Thyroid gland (tissue), 4 donors: ENCODE results near the gene LAMP1.

ENCODE experiments used
- POLR2A ChIP-seq, 2 donors: fragments of 450-650 bp; IDR thresholded peaks; one replicate each; pipeline ENCODE4 v1.6.1; 2017; ENCODE audit warnings: antibody characterized with exemption in 2 of 2, mild to moderate bottlenecking in 2 of 2, moderate library complexity in 1 of 2
- TF ChIP-seq, protein P1 (sequence below), 6 experiments: fragments of 200-600 bp in 3 of 6; fragments of 450-650 bp in 3 of 6; sonication (generic) in 3 of 6; IDR thresholded peaks; one replicate each; pipeline ENCODE4 v1.5.1; 2016 to 2019; ENCODE audit warnings: antibody characterized with exemption in 6 of 6, mild to moderate bottlenecking in 2 of 6, inconsistent platforms in 1 of 6, moderate library complexity in 1 of 6

DNA sequence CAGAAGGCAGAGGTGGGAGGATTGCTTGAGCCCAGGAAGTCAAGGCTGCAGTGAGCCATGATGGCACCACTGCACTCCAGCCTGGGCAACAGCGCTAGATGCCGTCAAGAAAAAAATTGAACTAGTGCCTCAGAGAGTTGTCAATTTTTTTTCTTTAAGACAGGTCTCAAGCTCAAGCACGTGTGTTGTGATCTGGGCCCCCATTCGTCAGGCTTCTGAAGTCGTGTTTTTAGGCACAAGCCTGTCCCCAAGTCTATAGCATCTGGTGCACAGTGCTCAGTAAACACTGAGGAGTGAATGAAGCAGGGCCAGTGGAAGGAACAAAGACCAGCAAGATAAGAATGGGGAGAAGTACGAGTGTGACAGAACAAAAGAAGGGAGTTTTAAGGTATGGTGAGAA lies 23.7 kb upstream of the LAMP1 start:
- TF ChIP-seq, protein P1, sequence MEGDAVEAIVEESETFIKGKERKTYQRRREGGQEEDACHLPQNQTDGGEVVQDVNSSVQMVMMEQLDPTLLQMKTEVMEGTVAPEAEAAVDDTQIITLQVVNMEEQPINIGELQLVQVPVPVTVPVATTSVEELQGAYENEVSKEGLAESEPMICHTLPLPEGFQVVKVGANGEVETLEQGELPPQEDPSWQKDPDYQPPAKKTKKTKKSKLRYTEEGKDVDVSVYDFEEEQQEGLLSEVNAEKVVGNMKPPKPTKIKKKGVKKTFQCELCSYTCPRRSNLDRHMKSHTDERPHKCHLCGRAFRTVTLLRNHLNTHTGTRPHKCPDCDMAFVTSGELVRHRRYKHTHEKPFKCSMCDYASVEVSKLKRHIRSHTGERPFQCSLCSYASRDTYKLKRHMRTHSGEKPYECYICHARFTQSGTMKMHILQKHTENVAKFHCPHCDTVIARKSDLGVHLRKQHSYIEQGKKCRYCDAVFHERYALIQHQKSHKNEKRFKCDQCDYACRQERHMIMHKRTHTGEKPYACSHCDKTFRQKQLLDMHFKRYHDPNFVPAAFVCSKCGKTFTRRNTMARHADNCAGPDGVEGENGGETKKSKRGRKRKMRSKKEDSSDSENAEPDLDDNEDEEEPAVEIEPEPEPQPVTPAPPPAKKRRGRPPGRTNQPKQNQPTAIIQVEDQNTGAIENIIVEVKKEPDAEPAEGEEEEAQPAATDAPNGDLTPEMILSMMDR (IDR thresholded peaks at IDR 0.05), result no peak
- no peak for TF ChIP-seq POLR2A (IDR thresholded peaks at IDR 0.05)
